DOHH2 (cell line): ENCODE data around the gene KCNJ6.

ENCODE experiments used
- EZH2phosphoT487 ChIP-seq: fragments of 200-600 bp; sonication (generic); IDR thresholded peaks from 2 replicates; pipeline ENCODE4 v1.6.1; 2017; ENCODE audit warnings: borderline replicate concordance, mild to moderate bottlenecking, antibody characterized with exemption, low read length, moderate library complexity, mixed read lengths
- TF ChIP-seq, protein P1 (sequence below): fragments of 200-600 bp; sonication (generic); IDR thresholded peaks from one replicate; pipeline ENCODE4 v1.5.1; 2014; ENCODE audit warnings: antibody characterized with exemption, mild to moderate bottlenecking, low read depth, low read length; ENCODE audit not compliant: poor library complexity, severe bottlenecking

DNA sequence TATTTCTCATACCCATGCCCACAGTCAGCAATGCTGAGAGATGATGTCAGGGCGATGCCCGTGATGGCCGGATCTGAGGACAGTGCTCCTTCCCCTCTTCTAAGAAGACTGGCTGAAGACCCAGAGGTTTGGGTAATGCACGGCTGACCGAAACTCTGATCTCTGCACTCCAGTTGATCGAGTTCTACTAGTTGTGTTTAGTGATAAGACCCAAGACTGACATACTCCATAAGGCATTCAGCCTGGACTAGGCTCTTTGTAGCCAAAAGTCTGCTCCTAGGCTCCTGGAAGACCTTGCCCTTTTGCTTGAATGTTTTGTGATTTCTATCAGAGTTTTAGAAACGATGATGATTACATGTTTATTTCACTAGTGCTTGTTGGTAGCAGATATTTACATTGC lies 298.2 kb downstream of the KCNJ6 start:
- TF ChIP-seq, protein P1, sequence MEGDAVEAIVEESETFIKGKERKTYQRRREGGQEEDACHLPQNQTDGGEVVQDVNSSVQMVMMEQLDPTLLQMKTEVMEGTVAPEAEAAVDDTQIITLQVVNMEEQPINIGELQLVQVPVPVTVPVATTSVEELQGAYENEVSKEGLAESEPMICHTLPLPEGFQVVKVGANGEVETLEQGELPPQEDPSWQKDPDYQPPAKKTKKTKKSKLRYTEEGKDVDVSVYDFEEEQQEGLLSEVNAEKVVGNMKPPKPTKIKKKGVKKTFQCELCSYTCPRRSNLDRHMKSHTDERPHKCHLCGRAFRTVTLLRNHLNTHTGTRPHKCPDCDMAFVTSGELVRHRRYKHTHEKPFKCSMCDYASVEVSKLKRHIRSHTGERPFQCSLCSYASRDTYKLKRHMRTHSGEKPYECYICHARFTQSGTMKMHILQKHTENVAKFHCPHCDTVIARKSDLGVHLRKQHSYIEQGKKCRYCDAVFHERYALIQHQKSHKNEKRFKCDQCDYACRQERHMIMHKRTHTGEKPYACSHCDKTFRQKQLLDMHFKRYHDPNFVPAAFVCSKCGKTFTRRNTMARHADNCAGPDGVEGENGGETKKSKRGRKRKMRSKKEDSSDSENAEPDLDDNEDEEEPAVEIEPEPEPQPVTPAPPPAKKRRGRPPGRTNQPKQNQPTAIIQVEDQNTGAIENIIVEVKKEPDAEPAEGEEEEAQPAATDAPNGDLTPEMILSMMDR, result no peak
- no peak for TF ChIP-seq EZH2phosphoT487
